ENCODE results near the gene SATB1.

DNA sequence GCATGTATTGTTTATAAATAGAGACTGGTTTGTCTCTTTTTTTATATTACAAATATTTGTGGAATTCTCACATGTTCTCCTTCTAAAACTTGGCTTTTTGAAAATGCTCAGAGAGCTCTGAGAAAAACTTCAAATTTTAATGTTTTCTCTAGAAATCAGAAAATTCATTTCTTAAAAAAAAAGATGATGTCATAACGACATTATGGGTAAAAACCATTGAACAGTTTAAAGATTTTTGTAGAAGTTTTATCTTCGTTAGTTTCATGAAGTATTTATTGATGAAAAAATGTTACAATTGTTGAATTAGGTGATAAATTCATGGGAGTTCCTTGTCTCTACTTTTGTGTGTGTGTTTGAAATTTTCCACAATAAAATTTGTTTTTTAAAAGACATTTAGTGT lies 81.3 kb downstream of the SATB1 start:
- TF ChIP-seq, protein P1, sequence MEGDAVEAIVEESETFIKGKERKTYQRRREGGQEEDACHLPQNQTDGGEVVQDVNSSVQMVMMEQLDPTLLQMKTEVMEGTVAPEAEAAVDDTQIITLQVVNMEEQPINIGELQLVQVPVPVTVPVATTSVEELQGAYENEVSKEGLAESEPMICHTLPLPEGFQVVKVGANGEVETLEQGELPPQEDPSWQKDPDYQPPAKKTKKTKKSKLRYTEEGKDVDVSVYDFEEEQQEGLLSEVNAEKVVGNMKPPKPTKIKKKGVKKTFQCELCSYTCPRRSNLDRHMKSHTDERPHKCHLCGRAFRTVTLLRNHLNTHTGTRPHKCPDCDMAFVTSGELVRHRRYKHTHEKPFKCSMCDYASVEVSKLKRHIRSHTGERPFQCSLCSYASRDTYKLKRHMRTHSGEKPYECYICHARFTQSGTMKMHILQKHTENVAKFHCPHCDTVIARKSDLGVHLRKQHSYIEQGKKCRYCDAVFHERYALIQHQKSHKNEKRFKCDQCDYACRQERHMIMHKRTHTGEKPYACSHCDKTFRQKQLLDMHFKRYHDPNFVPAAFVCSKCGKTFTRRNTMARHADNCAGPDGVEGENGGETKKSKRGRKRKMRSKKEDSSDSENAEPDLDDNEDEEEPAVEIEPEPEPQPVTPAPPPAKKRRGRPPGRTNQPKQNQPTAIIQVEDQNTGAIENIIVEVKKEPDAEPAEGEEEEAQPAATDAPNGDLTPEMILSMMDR (conservative IDR thresholded peaks at IDR 0.05; ENCODE audit: low read depth, low read length) = no peak
- TF ChIP-seq MXI1 (IDR thresholded peaks at IDR 0.05; ENCODE audit: borderline replicate concordance, low read depth, low read length) = no peak
- TF ChIP-seq, protein P2, sequence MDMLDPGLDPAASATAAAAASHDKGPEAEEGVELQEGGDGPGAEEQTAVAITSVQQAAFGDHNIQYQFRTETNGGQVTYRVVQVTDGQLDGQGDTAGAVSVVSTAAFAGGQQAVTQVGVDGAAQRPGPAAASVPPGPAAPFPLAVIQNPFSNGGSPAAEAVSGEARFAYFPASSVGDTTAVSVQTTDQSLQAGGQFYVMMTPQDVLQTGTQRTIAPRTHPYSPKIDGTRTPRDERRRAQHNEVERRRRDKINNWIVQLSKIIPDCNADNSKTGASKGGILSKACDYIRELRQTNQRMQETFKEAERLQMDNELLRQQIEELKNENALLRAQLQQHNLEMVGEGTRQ (IDR thresholded peaks at IDR 0.05; ENCODE audit: low read depth, low read length) = no peak
- no peak for TF ChIP-seq POLR2A (IDR thresholded peaks at IDR 0.05; ENCODE audit: low read depth, low read length)
- TF ChIP-seq SMC3 (IDR thresholded peaks at IDR 0.05; ENCODE audit: low read depth, low read length) = no peak
- TF ChIP-seq FOS (IDR thresholded peaks at IDR 0.05; ENCODE audit: low read depth, low read length) = no peak
- TF ChIP-seq CEBPB (IDR thresholded peaks at IDR 0.05; ENCODE audit: low read depth, low read length) = no peak
- TF ChIP-seq RFX5 (IDR thresholded peaks at IDR 0.05; ENCODE audit: low read depth, low read length) = no peak
- TF ChIP-seq RAD21 (IDR thresholded peaks at IDR 0.05; ENCODE audit: low read length) = no peak
- no peak for TF ChIP-seq MAFK (IDR thresholded peaks at IDR 0.05; ENCODE audit: low read depth, low read length)
- TF ChIP-seq BHLHE40 (IDR thresholded peaks at IDR 0.05; ENCODE audit: low read depth, low read length) = no peak
- no peak for TF ChIP-seq NFE2L2 (IDR thresholded peaks at IDR 0.05; ENCODE audit: low read depth, low read length)

All from IMR-90 (cell line).